HCT116 (cell line): Measurements from ENCODE around the gene CHST11. TPM values are rescaled to one million over a fixed set of nuclear protein-coding genes. Genes with fewer than 3 reads are reported as not detected.

Experiments
- ATAC-seq: fragments of 200-7000 bp; cut with Tn5 transposase; 2 replicates; pipeline ENCODE4 v1.9.1; 2020; ENCODE audit warnings: mild to moderate bottlenecking, moderate library complexity
- BruUV-seq: library from RNA; stranded (reverse); fragments of 400-500 nt; replicated peaks from 2 replicates; lab custom pipeline; 2021; lab: Mats Ljungman, UMichigan
- CTCF ChIA-PET: fragments of 300-600 bp; sonication (Branson Sonifier 250); formaldehyde crosslinking; loops from one replicate; lab custom pipeline; 2021; ENCODE audit warnings: antibody characterized with exemption; lab: Charles Lee
- POLR2A ChIA-PET: fragments of 300-600, 350-600 bp; sonication (Branson Sonifier 250); formaldehyde crosslinking; loops from one replicate; lab custom pipeline; 2021; ENCODE audit warnings: antibody characterized with exemption; lab: Charles Lee
- RAD21 ChIA-PET, 2 experiments: fragments of 300-600 bp; sonication (Branson Sonifier 250); formaldehyde crosslinking; loops; one replicate each; lab custom pipeline; 2023; ENCODE audit warnings: low total read pairs in 2 of 2; ENCODE audit not compliant: uncharacterized antibody in 2 of 2, unreplicated experiment in 2 of 2, low non-redundant PET in 1 of 2; lab: Charles Lee
- DNase-seq: peaks from one replicate; pipeline ENCODE4 v3.0.0-alpha.2; 2010; ENCODE audit warnings: low read depth, low spot score
- H2AFZ ChIP-seq: fragments of 200-600 bp; shearing (Covaris generic), sonication (generic); 2 replicates; pipeline ENCODE4 v1.6.1; 2017; ENCODE audit warnings: low read depth, mixed run types, mixed read lengths, antibody characterized with exemption, low read length; ENCODE audit not compliant: poor library complexity, severe bottlenecking
- H3K27ac ChIP-seq: 2 replicates; pipeline ENCODE4 v1.5.1; 2012; ENCODE audit warnings: low read depth, low read length
- H3K27me3 ChIP-seq: fragments of 200-600 bp; sonication (generic); 2 replicates; pipeline ENCODE4 v1.6.1; 2016; ENCODE audit warnings: mixed run types, low read length, mixed read lengths; ENCODE audit not compliant: insufficient read depth
- H3K36me3 ChIP-seq, 2 experiments: fragments of 200-500 bp in 1 of 2; fragments of 200-600 bp in 1 of 2; sonication (Bioruptor generic) in 1 of 2; sonication (generic) in 1 of 2; 2 replicates each; pipeline versions ENCODE4 v1.5.1 to v1.6.1; 2014 to 2016; ENCODE audit warnings: low read length in 2 of 2, inconsistent platforms in 1 of 2, mixed read lengths in 1 of 2, mixed run types in 1 of 2; ENCODE audit not compliant: insufficient read depth in 2 of 2, control insufficient read depth in 1 of 2
- H3K4me1 ChIP-seq, 2 experiments: fragments of 200-600 bp in 1 of 2; sonication (generic) in 1 of 2; 2 replicates each; pipeline versions ENCODE4 v1.5.1 to v1.6.1; 2012 to 2017; ENCODE audit warnings: low read length in 2 of 2, inconsistent platforms in 1 of 2, mild to moderate bottlenecking in 1 of 2, mixed read lengths in 1 of 2, mixed run types in 1 of 2, moderate library complexity in 1 of 2; ENCODE audit not compliant: insufficient read depth in 2 of 2, control insufficient read depth in 1 of 2
- H3K4me2 ChIP-seq: fragments of 200-600 bp; sonication (generic); 2 replicates; pipeline ENCODE4 v1.6.1; 2017; ENCODE audit warnings: mixed run types, low read length, mixed read lengths
- H3K4me3 ChIP-seq, 2 experiments: fragments of 200-600 bp in 1 of 2; sonication (generic) in 1 of 2; replicated peaks in 1 of 2; 2 replicates each; pipeline ENCODE4 v1.5.1; 2011 to 2016; ENCODE audit warnings: low read length in 2 of 2, control low read depth in 1 of 2, low read depth in 1 of 2, mild to moderate bottlenecking in 1 of 2, mixed read lengths in 1 of 2, mixed run types in 1 of 2
- H3K79me2 ChIP-seq: fragments of 200-600 bp; sonication (generic); 2 replicates; pipeline ENCODE4 v1.6.1; 2017; ENCODE audit warnings: mild to moderate bottlenecking, mixed run types, low read length, moderate library complexity, mixed read lengths; ENCODE audit not compliant: insufficient read depth
- H3K9ac ChIP-seq: fragments of 200-600 bp; sonication (generic); 2 replicates; pipeline ENCODE4 v1.6.1; 2016; ENCODE audit warnings: low read length, mixed read lengths
- H3K9me2 ChIP-seq: fragments of 200-600 bp; sonication (generic), shearing (Covaris generic); 2 replicates; pipeline ENCODE4 v1.6.1; 2017; ENCODE audit warnings: mixed run types, mild to moderate bottlenecking, moderate library complexity; ENCODE audit not compliant: insufficient read depth
- H3K9me3 ChIP-seq, 2 experiments: fragments of 200-500 bp in 1 of 2; fragments of 200-600 bp in 1 of 2; sonication (Bioruptor generic) in 1 of 2; sonication (generic) in 1 of 2; 2 replicates each; pipeline ENCODE4 v1.6.1; 2014 to 2017; ENCODE audit warnings: low read length in 2 of 2, mixed read lengths in 2 of 2, inconsistent platforms in 1 of 2, low read depth in 1 of 2, mild to moderate bottlenecking in 1 of 2, mixed run types in 1 of 2, moderate library complexity in 1 of 2; ENCODE audit not compliant: control insufficient read depth in 1 of 2, insufficient read depth in 1 of 2
- H4K20me1 ChIP-seq: fragments of 200-600 bp; sonication (generic), shearing (Covaris generic); 2 replicates; pipeline ENCODE4 v1.6.1; 2017; ENCODE audit warnings: mixed run types, mild to moderate bottlenecking, moderate library complexity; ENCODE audit not compliant: insufficient read depth
- ATF3 ChIP-seq: IDR thresholded peaks from 2 replicates; pipeline ENCODE4 v1.6.1; 2012
- EZH2phosphoT487 ChIP-seq: fragments of 200-600 bp; IDR thresholded peaks from 2 replicates; pipeline ENCODE4 v1.6.1; 2018; ENCODE audit warnings: antibody characterized with exemption, borderline replicate concordance
- JUND ChIP-seq: IDR thresholded peaks from 2 replicates; pipeline ENCODE4 v1.6.1; 2012
- POLR2AphosphoS5 ChIP-seq: IDR thresholded peaks from 2 replicates; pipeline ENCODE4 v1.6.1; 2011; ENCODE audit warnings: mild to moderate bottlenecking, low read depth, low read length, moderate library complexity
- TCF7L2 ChIP-seq: IDR thresholded peaks from 2 replicates; pipeline ENCODE4 v1.7.0; 2011; ENCODE audit warnings: borderline replicate concordance, inconsistent platforms; ENCODE audit not compliant: insufficient read depth, insufficient read length; ENCODE audit errors: extremely low read depth
- intact Hi-C: fragments of 100-400 bp; cut with micrococcal nuclease; formaldehyde crosslinking; loops from 2 replicates; pipeline ENCODE4 v1.10.0; 2022
- total RNA-seq: library from RNA; stranded (reverse); gene quantifications from one replicate; pipeline ENCODE4 v1.2.1, GENCODE V29; 2021; ENCODE audit not compliant: unreplicated experiment
- TF ChIP-seq, protein P1 (sequence below): IDR thresholded peaks from 2 replicates; pipeline ENCODE4 v1.6.1; 2012; ENCODE audit warnings: low read depth

The CHST11 gene
- total RNA-seq, 1 experiment from 2014 or later: 10.1 TPM

GRCh38 chr12:104664351-104664750 is 207.6 kb downstream of the CHST11 start:
- H3K36me3 ChIP-seq: no peaks in the 10 kb centered on the region
- H2AFZ ChIP-seq: no peak overlapping the region
- ChIA-PET POLR2A (no interaction called here), RAD21 (interaction anchor here in 1 of 2 experiments (0.6 kb wide), 1 partner anchor 38 kb away, joined by 3 read pairs; no protein-coding TSS in a partner anchor), CTCF (no interaction called here)
- intact Hi-C loops: no loop called here
- no peak overlapping the region for H3K9ac ChIP-seq
- no peaks in the 10 kb centered on the region for H3K9me2 ChIP-seq
- DNase-seq: no peak
- H3K4me3 ChIP-seq: no peak overlapping the region
- no peaks in the 10 kb centered on the region for H3K9me3 ChIP-seq
- TF ChIP-seq, protein P1, sequence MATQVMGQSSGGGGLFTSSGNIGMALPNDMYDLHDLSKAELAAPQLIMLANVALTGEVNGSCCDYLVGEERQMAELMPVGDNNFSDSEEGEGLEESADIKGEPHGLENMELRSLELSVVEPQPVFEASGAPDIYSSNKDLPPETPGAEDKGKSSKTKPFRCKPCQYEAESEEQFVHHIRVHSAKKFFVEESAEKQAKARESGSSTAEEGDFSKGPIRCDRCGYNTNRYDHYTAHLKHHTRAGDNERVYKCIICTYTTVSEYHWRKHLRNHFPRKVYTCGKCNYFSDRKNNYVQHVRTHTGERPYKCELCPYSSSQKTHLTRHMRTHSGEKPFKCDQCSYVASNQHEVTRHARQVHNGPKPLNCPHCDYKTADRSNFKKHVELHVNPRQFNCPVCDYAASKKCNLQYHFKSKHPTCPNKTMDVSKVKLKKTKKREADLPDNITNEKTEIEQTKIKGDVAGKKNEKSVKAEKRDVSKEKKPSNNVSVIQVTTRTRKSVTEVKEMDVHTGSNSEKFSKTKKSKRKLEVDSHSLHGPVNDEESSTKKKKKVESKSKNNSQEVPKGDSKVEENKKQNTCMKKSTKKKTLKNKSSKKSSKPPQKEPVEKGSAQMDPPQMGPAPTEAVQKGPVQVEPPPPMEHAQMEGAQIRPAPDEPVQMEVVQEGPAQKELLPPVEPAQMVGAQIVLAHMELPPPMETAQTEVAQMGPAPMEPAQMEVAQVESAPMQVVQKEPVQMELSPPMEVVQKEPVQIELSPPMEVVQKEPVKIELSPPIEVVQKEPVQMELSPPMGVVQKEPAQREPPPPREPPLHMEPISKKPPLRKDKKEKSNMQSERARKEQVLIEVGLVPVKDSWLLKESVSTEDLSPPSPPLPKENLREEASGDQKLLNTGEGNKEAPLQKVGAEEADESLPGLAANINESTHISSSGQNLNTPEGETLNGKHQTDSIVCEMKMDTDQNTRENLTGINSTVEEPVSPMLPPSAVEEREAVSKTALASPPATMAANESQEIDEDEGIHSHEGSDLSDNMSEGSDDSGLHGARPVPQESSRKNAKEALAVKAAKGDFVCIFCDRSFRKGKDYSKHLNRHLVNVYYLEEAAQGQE: no peak
- TF ChIP-seq EZH2phosphoT487 (no peak), JUND (no peak), TCF7L2 (no peak), POLR2AphosphoS5 (no peak), ATF3 (no peak)
- no TSS peak for BruUV-seq
- H3K4me2 ChIP-seq: no peak overlapping the region
- no peaks in the 10 kb centered on the region for H4K20me1 ChIP-seq
- peaks cover 2 to 4% of the 10 kb centered on the region in 2 experiments; a peak in 3 of 4 replicates for H3K4me1 ChIP-seq
- H3K79me2 ChIP-seq: no peaks in the 10 kb centered on the region
- no peak for ATAC-seq
- H3K27ac ChIP-seq: no peak overlapping the region
- no peaks in the 10 kb centered on the region for H3K27me3 ChIP-seq
